ENCODE data around the gene GPR12.
"Not testable (repeated sequence)": the region's sequence is repeated elsewhere in the genome, so short reads cannot be mapped to it uniquely, and the experiment has no call there.

GPR12 gene

GRCh38 chr13:26747706-26748105 is 12.9 kb downstream of the GPR12 start:
- DNase-seq, result no peak

- DNase-seq, result no peak
These were observed 16.6 kb downstream of the GPR12 start for GRCh38 chr13:26743971-26744370.

DNA sequence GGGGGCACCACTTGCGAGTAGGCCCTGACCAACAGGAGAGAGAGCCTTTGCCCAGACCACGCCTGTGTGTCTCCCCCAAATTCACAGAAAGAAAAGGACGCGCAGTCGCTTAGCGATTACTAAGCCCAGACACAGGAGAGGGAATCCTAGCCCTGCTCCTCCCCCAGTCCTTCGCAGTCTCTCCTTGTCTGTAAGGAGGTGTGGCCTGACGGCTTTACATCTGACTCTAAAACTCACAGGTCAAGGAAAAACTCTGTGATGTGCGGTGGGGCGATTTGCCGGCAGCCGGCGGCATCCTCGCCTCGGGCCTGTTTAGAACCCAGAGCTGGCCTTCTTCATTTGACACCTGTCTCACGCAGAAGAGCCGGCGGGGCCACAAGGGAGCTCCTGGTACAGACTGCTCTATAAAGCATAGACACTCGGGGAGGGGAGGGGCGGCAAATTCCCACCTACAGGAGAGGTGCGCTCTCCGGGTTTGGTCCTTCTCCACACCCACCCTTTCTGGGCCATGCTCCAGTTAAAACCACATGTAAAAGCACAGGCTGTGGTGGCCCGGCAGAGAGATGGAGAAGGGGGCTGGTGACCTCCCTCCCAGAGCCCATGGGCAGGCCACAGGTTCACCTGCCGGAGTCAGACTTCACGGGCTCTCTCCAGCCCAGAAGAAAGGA is 17.8 kb downstream of the GPR12 start:
- no peak for DNase-seq

DNA sequence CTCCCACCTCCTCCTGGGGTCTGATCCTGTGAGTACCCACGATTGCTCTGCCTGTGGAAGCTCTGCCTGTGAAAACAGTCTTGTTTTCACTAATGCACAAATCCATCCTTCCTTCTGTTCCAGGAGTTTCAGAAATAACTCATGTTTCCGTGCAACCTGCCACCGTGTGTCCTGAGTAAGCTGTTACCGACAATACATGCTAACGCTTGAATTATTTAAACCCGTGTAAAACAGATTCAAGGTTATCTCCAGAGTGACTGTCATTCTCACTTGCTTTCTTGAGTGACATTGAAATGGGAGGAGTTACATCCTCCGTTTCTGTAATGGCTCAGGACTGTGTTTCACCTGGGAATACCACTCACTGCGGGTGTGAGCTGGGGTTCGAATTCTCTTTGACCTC is 24.9 kb downstream of the GPR12 start:
- DNase-seq, result no peak

DNA sequence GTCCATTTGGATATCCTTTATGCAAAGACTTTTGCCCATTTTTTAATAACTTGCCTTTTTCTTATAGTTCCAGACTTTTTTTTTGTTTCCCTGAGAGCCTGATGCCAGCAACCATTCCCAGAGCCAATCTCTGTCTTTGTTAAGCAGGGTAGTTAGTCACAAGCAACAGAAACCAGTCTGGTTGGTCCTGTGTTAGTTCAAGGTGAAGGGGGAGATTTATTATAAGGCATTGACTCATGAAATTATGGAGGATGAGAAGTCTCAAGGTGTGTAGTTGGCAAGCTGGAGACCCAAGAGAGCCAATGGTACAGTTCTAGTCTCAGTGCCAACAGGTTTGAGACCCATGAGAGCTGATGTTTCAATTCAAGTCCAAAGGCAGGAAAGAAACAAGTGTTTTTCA is 33.0 kb downstream of the GPR12 start:
- DNase-seq, result no peak

GRCh38 chr13:26727122-26727521 is 33.5 kb downstream of the GPR12 start:
- no peak for DNase-seq

DNA sequence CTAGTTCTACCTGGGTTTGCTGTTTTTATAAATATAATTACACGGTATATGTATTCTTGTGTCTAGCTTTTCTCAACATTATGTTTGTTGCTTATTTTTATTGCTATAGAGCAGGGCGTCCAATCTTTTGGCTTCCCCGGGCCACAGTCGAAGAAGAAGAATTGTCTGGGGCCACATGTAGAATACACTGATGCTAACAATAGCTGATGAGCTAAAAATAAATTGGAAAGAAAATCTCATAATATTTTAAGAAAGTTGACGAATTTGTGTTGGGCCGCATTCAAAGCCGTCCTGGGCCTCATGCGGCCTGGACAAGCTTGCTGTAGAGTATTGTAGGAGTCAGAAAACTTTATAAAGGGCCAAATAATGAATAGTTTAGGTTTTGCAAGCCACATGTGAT is 33.9 kb downstream of the GPR12 start:
- DNase-seq, result no peak

DNA sequence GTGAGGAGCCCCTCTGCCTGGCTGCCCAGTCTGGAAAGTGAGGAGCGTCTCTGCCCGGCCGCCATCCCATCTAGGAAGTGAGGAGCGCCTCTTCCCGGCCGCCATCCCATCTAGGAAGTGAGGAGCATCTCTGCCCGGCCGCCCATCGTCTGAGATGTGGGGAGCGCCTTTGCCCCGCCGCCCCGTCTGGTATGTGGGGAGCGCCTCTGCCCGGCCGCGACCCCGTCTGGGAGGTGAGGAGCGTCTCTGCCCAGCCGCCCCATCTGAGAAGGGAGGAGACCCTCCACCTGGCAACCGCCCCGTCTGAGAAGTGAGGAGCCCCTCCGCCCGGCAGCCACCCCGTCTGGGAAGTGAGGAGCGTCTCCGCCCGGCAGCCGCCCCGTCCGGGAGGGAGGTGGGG is 37.0 kb downstream of the GPR12 start:
- DNase-seq, result not testable (repeated sequence)

GRCh38 chr13:26722321-26722720 is 38.3 kb downstream of the GPR12 start:
- no peak for DNase-seq

DNA sequence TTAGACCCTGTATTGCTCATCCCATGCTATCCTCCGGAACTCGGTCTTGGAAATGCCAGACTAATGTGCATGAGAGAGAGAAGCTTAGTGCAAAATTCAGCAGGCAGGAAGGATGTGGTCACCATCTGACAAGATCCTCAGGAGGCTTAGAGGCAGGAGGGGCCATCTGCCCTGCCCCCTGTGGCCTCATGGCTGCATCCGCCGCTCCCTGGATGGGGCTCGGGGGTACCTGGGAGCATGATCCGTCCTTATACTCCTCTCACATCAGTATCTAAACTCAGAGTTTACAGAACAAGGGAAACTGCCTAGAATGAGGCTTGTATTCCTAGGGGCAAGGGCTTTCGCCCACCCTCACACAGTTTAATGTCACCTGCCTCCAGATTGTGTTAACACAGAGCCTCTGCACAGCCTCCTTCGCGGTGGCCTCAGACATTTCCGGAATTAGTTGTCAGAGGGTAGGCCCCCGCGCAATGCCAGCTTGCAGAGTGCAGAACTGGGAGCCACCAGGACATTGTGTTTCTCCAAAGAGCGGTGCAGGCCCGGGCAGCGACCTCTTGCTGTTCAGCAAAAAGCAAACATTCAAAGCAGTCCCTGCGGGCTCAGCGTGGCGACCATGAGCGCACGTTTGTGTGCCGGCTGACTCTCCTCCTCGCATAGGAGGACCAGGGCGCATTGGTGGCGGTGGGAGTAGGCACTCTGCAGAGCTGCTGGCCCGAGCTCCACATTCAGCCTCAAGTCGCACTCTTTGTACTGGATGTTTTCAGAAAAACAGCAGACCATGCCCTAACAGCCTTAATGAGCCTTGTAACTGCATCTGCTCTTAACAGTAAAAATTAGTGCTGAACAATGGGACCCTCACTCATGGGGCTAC is 39.1 kb downstream of the GPR12 start:
- peak; percentile 49 for DNase-seq

GRCh38 chr13:26719356-26719945 is 41.1 kb downstream of the GPR12 start:
- peak; percentile 10 for DNase-seq

- no peak for DNase-seq
These were observed 41.7 kb downstream of the GPR12 start for GRCh38 chr13:26718872-26719271.

DNA sequence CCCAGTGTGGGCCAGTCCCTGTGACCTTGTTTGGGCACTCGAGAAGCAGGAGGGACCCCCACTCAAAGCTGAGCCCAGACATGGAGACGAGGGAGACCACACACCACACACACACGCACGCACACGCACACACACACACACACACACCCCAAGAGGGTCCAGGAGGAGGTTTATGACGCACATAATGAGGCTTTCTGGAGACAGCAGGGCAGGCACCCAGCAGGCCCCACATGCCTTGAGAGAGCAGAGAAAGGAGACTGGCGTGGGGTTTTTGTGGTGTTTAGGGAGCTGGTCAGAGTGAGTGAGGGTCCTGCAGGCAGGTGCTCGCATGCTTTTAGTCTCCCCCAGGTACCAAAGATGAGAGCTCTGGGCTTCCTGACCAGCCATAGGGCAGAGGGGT is 42.4 kb downstream of the GPR12 start:
- DNase-seq, result no peak

DNA sequence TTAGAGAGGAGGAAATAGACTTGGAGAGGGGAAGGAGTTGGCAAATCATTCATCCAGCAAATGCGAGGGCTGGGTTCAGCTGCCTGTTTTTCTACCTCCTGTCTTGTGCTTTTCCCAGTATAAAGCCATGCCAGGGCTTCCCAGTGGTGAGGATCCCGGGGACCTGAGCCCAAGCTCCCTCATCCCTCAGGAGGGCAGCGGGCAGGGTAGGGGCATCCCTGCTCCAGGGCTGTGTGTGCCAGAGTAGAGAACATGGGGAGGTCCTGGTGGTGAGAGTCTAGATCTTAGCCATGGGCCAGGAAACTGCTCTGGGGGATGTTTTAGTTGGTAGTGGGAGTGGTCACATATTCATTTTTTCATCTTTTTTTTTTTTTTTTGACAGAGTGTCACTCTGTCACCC is 43.6 kb downstream of the GPR12 start:
- DNase-seq, result no peak

DNA sequence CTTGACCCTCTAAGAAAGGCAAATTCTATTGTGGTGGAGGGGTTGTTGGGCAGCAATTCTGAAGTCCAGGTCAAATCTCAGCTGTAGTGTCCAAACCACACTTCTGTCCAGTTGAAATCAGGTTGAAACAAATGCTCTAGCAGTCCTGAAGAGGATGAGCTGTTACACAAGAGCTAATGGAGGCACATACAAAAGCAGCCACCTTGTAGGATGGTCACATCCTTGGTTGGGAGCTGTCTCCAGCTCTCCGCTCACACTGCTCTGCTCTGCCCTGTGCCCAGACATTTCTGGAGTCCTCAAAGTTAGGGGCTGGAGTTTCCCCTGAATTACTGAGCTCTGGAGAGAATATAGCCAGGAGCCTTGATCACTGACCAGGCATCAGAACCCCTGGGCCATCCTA is 47.2 kb downstream of the GPR12 start:
- no peak for DNase-seq

DNA sequence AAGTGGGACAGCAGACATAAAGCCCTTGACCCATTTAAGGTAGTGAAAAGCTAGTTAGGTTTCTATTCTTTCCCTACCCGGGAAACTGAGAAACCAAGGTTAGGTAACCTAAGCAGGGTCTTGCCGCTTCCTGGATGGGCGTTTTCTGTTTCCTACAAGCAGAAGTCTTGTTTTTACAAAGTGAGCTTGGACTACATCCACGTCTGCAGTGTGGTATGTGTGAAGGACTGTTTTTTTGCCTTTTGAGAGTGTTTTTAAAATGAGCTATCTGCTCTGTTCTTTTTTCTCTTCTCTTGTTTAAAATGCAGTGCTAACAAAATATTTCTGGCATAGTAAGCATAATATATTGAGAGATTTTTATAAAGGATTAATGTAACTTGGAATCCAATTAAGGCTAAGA is 49.4 kb downstream of the GPR12 start:
- DNase-seq, result no peak

DNA sequence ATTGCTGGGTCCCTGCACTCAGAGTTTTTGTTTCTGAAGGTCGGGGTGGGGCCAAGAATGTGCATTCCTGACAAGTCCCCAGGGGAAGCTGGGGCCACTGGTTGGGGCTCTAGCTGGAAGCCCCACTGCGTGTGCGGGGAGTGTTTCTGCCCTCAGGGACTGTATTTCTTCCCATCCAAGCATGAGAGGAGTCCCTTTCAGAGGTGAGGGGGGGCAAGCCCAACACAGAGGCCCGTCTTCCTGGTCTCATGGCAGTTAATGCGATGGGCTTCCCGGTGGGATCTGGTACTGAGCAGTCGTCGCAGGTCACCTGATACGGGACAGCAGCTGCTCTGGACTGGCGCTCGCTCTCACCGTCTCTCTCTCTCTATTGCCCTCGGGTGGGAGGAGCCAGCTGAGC is 50.4 kb downstream of the GPR12 start:
- no peak for DNase-seq

GRCh38 chr13:26709461-26709860 is 51.1 kb downstream of the GPR12 start:
- no peak for DNase-seq

DNA sequence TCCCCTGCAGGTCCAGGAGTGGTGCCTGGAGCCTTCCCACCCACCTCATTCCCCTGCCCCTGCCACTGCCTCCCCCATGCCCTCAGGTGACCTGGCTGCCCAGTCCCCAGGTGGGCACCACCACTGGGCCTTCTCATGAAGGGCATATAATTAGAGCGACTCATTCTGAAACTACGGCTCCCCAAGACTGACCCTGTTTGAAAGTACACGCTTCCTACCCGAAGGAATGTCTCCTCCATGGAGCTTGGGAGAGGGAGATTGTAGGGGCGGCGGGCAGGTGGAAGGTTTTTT is 52.6 kb downstream of the GPR12 start:
- no peak for DNase-seq

DNA sequence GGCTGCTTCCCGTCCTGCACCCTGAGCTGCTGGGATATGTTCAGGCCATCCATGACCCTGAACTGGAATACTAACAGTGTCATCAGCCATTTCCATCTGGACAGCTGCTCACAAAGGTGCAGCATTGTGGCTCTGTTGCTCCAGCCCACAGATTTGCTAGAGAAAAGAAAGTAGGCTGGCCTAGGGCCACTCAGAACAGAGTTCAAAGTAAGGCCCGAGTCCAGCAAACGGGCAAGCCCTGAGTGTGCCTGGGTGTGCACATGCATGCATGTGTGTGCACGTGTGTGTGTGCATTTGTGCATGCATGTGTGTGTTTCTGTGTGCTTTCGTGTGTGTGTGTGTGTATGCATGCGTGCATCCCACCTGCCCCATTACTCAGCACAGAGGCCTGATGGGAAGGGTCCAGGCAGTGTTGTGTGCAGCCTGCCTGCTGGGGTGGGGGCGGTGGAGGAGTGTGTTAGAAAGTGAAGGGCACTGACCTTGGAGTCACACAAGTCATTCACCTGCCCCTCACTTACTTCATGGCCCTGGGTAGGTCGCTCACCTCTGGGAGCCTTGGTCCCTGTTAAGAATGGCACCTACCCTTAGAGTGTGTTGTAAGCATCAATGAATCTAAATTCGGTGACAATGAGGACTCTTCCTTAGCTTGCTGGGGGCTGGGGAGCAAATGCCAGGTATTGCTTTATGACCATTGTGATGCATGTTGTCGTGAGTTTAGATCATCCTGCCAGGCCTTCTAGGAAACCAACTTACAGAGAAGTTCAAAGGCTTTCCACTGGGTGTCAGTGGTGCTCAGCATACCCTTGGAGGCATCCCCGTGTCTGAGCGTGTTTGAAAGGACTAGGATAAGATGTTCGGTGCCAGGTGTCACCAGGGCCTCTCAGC is 53.2 kb downstream of the GPR12 start:
- DNase-seq, result peak; percentile 51

GRCh38 chr13:26706381-26706780 is 54.2 kb downstream of the GPR12 start:
- no peak for DNase-seq

- no peak for DNase-seq
These were observed 55.0 kb downstream of the GPR12 start for GRCh38 chr13:26705536-26705935.
